ENCODE results near the gene ABCA1. TPM values are rescaled to one million over a fixed set of nuclear protein-coding genes. Genes with fewer than 3 reads are reported as not detected.

ABCA1 gene
- total RNA-seq, 2 experiments from 2014 or later, result 8.0 to 14.0 TPM

DNA sequence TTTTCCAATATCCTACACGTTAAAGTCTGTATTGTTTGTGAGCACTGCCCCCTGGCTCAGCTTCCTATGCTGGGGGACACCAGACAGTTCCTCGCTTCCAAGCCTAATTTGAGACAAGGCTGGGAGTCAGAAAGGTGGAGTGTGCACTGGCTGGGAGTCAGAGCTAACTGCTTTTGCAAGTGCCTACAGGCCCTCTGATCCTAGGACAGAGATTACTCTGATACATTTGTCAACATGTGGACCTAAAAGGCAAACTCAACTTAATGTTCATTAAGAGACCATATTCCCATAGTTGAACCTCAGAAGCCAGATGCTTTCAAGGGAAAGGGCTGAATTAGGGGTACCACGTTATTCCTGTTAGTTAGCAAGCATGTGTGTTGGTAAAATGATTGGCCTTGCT is 83.2 kb downstream of the ABCA1 start:
- H3K9me3 ChIP-seq (ENCODE audit: low read length), result no peaks in the 10 kb centered on the region
- H3K36me3 ChIP-seq (ENCODE audit: insufficient read depth, low read length), result peaks cover 26% of the 10 kb centered on the region
- DNase-seq (ENCODE audit: low spot score), result no peak
- TF ChIP-seq, protein P1, sequence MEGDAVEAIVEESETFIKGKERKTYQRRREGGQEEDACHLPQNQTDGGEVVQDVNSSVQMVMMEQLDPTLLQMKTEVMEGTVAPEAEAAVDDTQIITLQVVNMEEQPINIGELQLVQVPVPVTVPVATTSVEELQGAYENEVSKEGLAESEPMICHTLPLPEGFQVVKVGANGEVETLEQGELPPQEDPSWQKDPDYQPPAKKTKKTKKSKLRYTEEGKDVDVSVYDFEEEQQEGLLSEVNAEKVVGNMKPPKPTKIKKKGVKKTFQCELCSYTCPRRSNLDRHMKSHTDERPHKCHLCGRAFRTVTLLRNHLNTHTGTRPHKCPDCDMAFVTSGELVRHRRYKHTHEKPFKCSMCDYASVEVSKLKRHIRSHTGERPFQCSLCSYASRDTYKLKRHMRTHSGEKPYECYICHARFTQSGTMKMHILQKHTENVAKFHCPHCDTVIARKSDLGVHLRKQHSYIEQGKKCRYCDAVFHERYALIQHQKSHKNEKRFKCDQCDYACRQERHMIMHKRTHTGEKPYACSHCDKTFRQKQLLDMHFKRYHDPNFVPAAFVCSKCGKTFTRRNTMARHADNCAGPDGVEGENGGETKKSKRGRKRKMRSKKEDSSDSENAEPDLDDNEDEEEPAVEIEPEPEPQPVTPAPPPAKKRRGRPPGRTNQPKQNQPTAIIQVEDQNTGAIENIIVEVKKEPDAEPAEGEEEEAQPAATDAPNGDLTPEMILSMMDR (conservative IDR thresholded peaks at IDR 0.05; ENCODE audit: low read length), result no peak
- no peak for TF ChIP-seq EZH2phosphoT487 (IDR thresholded peaks at IDR 0.05; ENCODE audit: borderline replicate concordance, low read depth, low read length)
- CTCF ChIA-PET (ENCODE audit: unreplicated experiment), result no interaction called here
- BruUV-seq (replicated peaks), result no TSS peak
- POLR2A ChIA-PET, result interaction anchor here (0.5 to 1.1 kb wide), 7 partner anchors 12 to 698 kb away, joined by 3 to 9 read pairs (median 3); no protein-coding TSS in a partner anchor
- H2AFZ ChIP-seq (ENCODE audit: low read length), result no peak overlapping the region
- H3K27ac ChIP-seq (ENCODE audit: low read depth, low read length, poor library complexity, severe bottlenecking), result no peak overlapping the region
- H3K79me2 ChIP-seq (ENCODE audit: insufficient read depth, low read depth, low read length), result no peaks in the 10 kb centered on the region
- intact Hi-C loops (cut with micrococcal nuclease; ENCODE audit: unreplicated experiment), result no loop called here
- H3K9me2 ChIP-seq (ENCODE audit: insufficient read depth, low read length), result no peaks in the 10 kb centered on the region
- H3K4me3 ChIP-seq (ENCODE audit: low read depth, low read length, poor library complexity, severe bottlenecking), result no peak overlapping the region
- H3K4me2 ChIP-seq (ENCODE audit: low read length), result no peak overlapping the region
- no peaks in the 10 kb centered on the region for H4K20me1 ChIP-seq (ENCODE audit: insufficient read depth, low read length)
- no peaks in the 10 kb centered on the region for H3K4me1 ChIP-seq (ENCODE audit: insufficient read depth, low read length, poor library complexity, severe bottlenecking)

DNA sequence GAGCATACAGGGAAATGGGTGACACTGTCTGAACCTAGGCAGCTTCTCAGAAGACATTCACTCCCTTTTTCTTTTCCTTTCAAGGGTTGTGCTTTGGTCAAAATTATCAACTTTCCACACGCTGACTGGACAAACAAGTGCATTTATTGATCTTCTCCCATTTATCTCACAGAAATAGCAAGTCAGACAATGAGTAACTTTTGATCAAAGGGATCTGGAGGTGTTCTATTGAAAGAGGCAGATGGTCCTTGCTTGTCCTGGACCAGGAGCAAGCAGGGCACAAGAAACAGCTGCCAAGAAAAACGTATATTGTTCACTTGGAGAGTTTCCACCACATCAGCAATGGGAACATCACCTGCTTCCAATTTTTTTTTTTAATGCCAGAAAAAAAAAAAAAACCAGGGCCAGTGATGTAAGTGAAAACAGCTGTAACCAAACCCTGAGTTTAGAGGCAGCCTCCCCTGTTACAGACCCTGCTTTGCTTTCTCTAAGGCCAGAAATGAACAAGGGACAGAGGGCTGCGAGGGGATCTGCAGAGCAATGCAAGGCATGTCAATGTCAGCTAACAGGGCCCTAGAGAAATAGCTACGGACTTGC is 84.2 kb downstream of the ABCA1 start:
- no peaks in the 10 kb centered on the region for H3K9me2 ChIP-seq (ENCODE audit: insufficient read depth, low read length)
- TF ChIP-seq EZH2phosphoT487 (IDR thresholded peaks at IDR 0.05; ENCODE audit: borderline replicate concordance, low read depth, low read length), result no peak
- TF ChIP-seq, protein P1 (conservative IDR thresholded peaks at IDR 0.05; ENCODE audit: low read length), result no peak
- no peak overlapping the region for H2AFZ ChIP-seq (ENCODE audit: low read length)
- no peak overlapping the region for H3K4me3 ChIP-seq (ENCODE audit: low read depth, low read length, poor library complexity, severe bottlenecking)
- no TSS peak for BruUV-seq (replicated peaks)
- no peaks in the 10 kb centered on the region for H3K4me1 ChIP-seq (ENCODE audit: insufficient read depth, low read length, poor library complexity, severe bottlenecking)
- intact Hi-C loops (cut with micrococcal nuclease; ENCODE audit: unreplicated experiment), result no loop called here
- H3K79me2 ChIP-seq (ENCODE audit: insufficient read depth, low read depth, low read length), result no peaks in the 10 kb centered on the region
- no peaks in the 10 kb centered on the region for H3K9me3 ChIP-seq (ENCODE audit: low read length)
- H3K27ac ChIP-seq (ENCODE audit: low read depth, low read length, poor library complexity, severe bottlenecking), result no peak overlapping the region
- no peak for DNase-seq (ENCODE audit: low spot score)
- POLR2A ChIA-PET, result interaction anchor here (0.6 to 1.0 kb wide), 2 partner anchors 88 to 363 kb away, joined by 3 to 9 read pairs; no protein-coding TSS in a partner anchor
- H3K4me2 ChIP-seq (ENCODE audit: low read length), result no peak overlapping the region
- CTCF ChIA-PET (ENCODE audit: unreplicated experiment), result no interaction called here
- H4K20me1 ChIP-seq (ENCODE audit: insufficient read depth, low read length), result no peaks in the 10 kb centered on the region
- H3K36me3 ChIP-seq (ENCODE audit: insufficient read depth, low read length), result peaks cover 29% of the 10 kb centered on the region

DNA sequence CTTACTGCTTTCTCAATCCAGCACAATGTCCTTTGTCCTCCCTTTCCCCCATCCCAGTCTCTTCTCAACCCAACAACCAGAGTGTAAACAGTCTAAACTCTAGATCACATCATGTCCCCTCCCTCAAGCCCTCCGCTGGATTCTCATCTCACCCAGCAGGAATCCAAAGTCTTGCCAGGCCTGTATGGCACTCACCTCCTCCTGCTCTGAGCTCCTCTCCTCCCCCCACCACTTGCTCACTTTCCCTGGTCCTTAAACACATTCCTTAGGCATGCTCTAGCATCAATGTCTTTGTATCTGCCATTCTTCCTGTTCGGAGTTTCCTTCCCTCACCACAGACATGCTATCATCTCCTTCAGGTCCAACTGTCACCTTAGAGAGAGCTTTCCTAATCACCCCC is 85.3 kb downstream of the ABCA1 start:
- ChIA-PET CTCF (ENCODE audit: unreplicated experiment) (no interaction called here), POLR2A (interaction anchor here (0.5 kb wide), 1 partner anchor 18 kb away, joined by 3 read pairs; no protein-coding TSS in a partner anchor)
- intact Hi-C loops (cut with micrococcal nuclease; ENCODE audit: unreplicated experiment), result no loop called here
- Histone ChIP-seq H3K27ac (ENCODE audit: low read depth, low read length, poor library complexity, severe bottlenecking) (no peak overlapping the region), H2AFZ (ENCODE audit: low read length) (no peak overlapping the region), H3K4me1 (ENCODE audit: insufficient read depth, low read length, poor library complexity, severe bottlenecking) (no peaks in the 10 kb centered on the region), H3K9me3 (ENCODE audit: low read length) (no peaks in the 10 kb centered on the region), H3K36me3 (ENCODE audit: insufficient read depth, low read length) (peaks cover 33% of the 10 kb centered on the region), H3K79me2 (ENCODE audit: insufficient read depth, low read depth, low read length) (no peaks in the 10 kb centered on the region), H3K4me2 (ENCODE audit: low read length) (no peak overlapping the region), H4K20me1 (ENCODE audit: insufficient read depth, low read length) (no peaks in the 10 kb centered on the region), H3K9me2 (ENCODE audit: insufficient read depth, low read length) (no peaks in the 10 kb centered on the region), H3K4me3 (ENCODE audit: low read depth, low read length, poor library complexity, severe bottlenecking) (no peak overlapping the region)
- TF ChIP-seq EZH2phosphoT487 (IDR thresholded peaks at IDR 0.05; ENCODE audit: borderline replicate concordance, low read depth, low read length), result no peak
- TF ChIP-seq, protein P1 (conservative IDR thresholded peaks at IDR 0.05; ENCODE audit: low read length), result no peak
- no TSS peak for BruUV-seq (replicated peaks)
- no peak for DNase-seq (ENCODE audit: low spot score)
